RKO (cell line): ENCODE measurements around the gene DKKL1.

Experiments
- DNase-seq: peaks from one replicate; pipeline ENCODE4 v3.0.0-alpha.2; 2016; ENCODE audit warnings: low spot score

DKKL1 gene

DNA sequence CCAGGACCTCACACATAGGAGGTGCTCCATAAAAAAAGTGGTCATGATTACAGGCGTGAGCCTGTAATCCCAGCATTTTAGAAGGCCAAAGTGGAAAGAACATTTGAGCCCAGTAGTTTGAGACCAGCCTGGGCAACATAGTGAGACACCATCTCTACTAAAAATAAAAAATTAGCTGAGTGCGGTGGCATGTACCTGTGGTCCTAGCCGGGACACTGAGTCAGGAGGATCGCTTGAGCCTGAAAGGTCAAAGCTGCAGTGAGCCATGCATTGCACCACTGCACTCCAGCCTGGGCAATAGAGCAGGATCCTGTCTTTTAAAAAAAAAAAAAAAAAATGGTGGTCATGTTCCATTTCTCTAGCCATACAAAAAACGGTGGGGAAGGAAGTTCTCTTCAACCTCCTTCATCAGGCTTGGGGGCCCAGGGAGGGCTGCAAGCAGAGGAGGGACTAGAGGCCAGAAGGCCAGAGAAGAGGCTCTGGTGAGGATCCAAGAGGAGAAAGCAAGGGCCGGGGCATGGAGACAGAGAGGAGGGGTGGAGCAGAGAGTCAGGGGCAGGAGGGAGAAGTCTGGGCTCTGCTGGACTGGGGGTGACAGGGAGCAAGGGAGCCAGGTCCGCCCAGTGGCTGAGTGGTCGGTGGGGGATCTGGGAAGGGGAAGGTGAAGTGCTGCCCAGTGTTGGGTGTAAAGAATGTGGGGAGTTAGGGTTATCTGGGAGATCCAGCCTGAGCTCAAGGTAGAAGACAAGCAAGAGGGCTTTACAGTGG is 33.2 kb downstream of the DKKL1 start:
- DNase-seq: no peak

DNA sequence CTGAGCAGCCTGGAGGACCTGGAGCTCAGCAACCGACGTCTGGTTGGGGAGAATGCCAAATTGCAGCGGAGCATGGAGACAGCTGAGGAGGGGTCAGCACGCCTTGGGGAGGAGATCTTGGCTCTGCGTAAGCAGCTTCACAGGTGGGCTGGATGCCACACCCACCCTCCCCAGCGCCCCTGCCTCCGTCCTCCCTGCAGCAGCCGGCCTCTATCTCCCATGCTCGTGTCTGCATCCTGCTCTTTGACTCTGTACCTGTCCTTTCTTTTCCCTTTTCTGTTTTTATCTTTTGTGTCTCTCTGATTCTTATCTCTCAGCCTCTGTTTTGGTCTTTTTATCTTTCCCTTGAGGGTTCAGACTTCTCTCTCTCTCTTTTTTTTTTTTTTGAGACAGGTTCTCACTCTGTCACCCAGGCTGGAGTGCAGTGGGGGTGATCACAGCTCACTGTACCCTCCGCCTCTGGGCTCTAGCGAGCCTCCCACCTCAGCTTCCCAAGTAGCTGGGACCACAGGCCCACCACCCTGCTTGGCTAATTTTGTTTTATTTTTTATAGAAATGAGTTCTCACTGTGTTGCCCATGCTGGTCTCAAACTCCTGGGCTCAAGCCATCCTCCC is 34.4 kb downstream of the DKKL1 start:
- no peak for DNase-seq

DNA sequence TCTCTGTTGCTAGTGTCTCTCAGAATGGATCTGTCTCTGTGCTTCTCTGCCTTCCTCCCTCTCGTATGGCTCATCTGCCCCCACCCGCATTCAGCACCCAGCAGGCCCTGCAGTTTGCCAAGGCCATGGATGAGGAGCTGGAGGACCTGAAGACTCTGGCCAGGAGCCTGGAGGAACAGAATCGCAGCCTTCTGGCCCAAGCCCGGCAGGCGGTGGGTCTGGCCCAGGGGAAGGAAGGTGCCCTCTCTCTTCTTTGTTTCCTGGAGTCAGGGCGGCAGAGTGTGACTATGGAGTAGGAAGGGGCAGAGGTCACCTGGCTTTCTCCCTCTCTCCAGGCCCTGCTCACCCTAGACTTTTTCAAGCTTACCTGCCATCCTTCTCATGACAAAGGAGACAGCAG is 35.3 kb downstream of the DKKL1 start:
- no peak for DNase-seq

DNA sequence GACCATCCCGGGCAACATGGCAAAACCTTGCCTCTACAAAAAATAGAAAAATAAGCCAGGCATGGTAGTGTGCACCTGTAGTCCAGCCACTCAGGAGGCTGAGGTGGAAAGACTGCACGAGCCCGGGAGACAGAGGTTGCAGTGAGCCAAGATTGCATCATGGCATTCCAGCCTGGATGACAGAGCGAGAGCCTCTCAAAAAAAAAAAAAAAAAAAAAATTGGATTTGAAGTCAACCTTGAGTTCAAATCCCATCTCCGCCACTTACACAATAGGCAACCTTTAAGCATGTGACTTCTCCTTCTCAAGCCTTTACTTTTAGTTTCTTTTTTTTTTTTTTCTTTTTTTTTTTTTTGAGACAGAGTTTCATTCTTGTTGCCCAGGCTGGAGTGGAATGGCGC is 36.4 kb downstream of the DKKL1 start:
- no peak for DNase-seq

DNA sequence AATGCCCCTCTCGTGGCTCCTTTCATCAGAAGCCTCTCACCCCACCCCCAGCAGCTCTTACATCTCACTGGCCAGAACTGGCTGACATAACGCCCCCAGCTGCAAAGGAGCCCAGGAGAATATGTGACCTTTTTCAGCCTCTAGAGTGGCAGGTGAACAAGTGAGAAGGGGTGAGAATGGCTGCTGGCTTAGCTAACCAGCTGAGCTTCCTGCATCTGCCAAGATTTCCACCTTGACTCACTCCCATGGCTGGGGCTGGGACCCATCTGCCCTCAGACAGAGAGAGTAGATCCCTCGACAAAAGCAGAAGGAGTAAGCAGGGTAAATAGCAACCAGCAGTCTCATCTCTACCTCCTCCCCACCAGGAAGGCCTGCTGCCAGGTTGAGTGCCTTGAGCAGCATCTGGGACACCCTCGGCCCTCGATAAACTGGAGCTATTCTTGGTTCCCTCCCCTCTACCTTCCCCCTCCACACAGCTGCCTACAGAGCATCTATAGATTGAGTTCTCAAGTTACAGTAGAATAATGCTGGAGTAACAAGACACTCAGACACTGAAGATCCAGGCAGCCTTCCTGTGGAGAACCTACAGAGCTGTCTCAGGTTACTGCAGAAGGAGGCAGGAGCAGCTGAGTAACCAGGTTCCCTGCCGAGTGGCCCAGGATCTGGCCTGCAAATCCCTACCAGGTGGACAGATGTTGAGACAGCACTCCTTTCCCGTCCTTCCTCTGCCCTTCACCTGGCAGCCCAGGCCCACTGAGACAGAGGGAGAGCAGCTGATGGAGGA is 39.9 kb downstream of the DKKL1 start:
- no peak for DNase-seq

DNA sequence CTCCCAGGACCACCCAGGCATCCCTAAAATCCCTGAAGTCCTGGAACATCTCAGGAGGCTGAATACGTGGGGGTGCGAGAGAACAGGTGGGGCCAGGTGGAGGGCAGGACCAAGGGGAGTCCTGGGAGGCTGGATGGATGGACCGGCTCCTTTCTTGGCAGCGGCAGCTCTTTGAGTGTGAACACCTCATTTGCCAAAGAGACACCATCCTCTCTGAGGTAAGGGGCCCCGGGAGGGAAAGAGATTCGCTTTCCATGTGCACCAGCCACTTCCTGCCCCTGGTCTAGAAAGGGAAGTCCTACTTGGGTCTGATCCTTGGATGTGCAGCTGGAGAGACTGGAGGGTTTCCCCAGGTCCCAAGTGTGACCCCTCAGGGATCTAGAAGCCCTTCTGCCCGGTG is 43.4 kb downstream of the DKKL1 start:
- no peak for DNase-seq

DNA sequence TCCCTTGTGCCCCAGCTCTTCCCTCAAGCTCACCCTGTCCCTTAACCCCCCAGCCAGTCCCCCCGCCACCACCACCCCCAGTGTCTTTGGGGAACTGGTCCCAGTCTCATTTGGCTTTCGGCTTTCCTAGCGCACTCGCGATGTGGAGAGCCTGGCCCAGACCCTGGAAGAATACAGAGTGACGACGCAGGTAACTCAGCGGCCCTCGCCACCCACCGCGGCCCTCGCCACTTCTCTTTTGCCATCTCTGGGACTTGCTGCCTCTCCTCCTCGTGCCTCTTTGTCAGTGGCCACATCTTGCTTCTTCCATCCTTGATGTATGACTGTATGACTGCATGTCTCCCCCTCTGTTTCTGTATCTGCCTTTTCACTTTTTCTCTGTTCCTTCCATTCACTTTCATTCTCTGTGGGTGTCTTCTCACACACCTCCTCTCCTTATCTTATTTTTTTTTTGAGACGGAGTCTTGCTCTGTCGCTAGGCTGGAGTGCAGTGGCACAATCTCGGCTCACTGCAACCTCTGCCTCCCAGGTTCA is 43.9 kb downstream of the DKKL1 start:
- no peak for DNase-seq

DNA sequence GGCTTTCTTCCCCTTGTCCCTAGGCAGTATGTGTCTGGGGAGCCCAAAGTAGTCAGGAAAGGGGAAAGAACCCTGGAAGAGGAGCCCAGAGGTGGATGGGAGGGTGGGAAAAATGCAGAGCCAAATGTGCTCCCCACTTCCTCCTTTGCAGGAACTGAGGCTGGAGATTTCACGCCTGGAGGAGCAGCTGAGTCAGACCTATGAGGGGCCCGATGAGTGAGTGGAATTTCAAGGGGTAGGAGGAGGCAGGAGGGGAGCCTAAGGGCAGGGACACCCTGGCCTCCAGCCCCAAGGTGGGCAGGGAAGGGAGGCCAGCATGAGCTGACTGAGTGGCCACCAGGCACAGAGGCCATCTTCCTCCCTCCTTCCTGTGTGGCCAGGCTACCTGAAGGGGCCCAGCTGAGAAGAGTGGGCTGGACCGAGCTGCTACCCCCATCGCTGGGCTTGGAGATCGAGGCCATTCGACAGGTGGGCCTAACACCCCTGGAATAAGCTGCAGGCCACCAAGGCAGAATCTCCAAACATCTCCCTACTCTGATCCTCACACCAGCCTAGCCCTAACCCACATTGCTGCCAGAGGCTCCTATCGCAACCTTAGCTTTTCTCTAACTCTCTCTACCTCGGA is 45.3 kb downstream of the DKKL1 start:
- DNase-seq: no peak

DNA sequence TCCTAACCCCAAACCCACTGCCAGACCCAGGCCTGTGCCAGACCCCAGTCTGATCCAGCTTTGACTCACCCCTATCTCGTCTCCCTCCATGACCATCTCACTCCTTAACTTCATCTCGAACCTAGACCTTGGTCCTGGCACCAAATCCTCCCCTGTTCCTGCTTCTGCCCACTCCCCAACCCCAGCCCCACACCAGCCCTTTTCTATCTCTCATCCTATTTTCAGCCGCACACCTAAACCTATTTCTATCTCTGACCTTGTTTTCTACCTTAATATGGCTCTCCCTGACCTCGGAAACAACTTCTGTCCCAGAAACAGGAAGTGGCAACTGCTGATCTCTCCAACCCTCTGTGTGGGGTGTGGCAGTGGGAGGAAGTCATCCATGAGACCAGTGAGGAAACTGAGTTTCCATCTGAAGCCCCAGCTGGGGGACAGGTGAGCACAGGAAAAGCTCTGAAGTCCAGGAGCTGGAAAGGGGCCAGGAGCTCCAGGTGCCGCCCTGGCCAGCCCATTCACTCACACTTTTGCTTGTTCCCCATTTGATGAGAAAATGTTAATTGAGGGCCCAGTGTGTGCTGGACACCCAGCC is 45.9 kb downstream of the DKKL1 start:
- DNase-seq: no peak

DNA sequence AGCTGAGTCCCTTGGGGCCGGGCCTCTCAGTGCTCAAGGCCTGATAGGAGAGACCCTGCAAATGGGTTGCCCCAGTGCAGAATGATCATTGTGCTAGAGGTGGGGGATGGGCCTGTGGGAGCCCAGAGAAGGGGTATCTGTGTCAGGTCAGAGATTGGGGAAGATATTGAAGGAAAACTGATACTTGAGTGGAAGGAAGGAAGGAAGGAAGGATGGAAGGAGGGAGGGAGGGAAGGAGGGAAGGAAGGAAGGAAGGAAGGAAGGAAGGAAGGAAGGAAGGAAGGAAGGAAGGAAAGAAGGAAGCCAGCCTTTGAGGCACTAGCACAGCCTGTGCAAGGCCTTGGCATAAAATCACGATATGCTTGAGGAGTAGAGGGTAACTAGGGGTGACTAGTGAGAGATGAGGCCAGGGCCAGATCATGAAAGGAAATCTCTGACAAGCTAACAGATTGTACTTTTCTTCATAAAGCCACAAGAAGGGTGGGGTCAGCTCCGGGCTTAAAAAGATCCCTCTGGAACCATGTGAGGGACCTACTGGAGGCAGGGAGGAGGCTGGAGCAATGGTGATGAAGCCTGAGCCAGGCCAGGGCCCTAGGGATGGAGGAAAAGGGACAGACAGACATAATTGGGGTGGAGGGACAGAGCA is 48.1 kb downstream of the DKKL1 start:
- no peak for DNase-seq

DNA sequence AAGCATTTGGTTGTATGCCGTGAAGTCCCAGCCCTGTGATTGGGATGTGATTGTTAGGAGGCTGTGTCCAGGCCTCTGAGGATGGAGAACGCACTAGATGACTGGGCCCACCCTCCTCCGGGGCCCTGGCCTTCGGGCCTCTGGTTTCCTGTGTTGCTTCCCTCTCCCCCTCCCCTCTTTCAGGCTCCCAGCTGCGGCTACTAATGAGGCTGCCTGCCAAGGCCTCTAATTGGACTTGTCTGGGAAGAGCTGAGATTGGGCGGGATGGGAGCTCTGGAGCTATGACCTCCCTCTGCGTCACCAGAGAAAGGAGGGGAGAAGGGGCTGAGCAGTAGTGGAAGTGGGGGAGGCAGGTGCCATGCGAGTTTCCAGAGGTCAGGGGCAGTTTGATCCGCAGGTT is 49.7 kb downstream of the DKKL1 start:
- DNase-seq: no peak

DNA sequence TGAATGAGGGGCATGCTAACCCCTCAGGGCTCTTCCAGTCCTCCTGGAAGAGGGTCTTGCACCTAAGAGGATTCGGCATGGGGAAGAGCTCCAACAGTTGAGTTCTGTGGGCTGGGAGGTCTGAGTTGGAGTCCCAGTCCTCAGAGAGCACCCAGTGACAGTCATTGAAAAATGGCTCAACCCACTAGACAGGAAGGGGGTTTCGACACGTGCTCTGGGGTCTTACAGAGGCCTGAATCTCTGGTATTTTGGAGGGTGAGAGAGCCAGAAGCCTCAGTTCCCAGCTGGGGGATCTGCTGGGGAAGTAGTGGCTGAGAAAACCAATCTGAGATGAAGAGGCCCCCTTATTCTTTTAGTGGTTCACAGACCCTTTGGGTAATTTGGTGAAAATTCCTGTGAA is 50.6 kb downstream of the DKKL1 start:
- DNase-seq: no peak

DNA sequence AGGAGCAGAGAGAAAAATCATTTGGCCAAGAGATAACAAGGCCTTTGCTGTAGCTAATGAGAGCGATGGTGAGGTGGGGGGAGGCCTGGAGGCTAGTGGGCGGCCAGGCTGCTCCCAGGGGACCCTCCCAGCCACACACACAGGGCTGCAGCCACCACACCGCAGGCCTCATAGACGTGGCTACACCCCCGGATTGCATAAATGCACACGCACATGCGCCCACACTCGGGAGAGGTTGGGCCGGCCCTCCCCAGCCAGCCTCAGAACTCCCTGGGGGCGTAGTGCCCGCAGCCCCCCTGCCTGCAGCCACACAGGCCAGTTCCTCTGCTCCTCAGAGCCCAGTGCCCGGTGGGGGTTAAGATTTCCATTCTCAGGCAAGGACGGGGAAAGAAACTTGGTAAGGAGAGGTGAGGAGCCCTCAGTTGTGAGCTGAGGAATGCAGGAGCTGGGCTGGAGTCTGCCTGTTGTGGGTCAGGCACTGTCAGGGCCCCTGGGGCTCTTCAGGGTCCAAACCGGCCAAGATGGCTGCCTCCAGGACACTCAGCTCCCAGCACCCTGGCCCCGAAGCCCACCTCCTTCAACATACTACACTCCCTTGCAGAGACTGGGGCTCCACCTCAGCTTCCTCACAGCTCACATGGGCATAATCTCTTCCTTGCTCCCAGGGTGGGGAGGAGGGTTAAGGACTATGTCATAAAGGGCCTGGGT is 51.6 kb downstream of the DKKL1 start:
- DNase-seq: no peak

DNA sequence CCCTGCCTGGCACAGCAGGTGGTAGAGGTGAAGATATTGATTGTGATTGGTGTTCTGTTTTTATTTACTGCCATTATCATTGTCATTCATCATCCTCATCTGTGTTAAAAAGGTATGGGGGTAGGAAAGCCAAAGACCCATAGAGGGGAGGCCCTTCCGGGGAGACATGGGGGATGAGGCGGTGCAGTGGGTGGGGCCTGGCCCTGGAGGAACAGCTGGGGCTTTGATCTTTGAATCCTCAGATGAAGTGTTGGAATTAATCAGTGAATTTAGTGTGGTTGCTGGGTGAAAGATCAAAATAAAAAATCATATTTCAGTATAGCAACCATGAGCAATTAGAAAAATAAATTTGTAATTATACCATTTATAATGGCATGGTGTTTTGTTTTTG is 52.1 kb downstream of the DKKL1 start:
- DNase-seq: no peak

DNA sequence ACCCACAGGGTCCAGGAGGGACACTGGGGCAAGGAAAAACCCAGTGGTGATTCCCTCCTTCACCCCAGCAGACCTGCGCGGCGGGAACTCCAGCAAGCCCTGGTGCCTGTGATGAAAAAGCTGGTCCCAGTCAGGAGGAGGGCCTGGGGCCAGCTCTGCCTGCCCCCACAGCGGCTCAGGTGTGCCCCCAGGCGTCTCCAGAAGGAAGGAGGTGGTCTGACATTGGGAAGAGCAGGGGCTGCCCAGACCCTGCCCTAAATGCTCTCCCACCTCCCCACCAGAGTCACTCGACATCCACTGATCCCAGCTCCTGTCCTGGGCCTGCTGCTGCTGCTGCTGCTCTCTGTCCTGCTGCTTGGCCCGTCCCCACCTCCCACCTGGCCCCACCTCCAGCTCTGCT is 53.4 kb downstream of the DKKL1 start:
- no peak for DNase-seq

DNA sequence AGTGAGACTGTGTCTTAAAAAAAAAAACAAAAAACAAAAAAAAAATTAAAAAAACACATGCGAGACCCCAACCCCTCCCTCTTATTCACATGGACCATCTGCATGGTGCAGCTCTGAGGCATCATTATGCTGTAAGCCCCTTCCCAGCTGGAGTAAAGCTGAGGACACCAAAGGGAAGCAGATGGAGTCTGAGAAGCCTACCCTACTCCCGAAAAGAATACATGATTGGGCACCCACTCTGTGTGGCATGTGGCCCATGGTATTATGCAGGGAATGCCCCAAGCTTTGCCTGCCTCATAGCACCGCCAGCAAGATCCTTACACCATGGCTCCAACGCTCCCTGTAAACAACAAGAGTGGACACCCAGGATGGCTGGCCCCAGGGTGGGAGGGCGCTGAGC is 54.8 kb downstream of the DKKL1 start:
- DNase-seq: no peak

DNA sequence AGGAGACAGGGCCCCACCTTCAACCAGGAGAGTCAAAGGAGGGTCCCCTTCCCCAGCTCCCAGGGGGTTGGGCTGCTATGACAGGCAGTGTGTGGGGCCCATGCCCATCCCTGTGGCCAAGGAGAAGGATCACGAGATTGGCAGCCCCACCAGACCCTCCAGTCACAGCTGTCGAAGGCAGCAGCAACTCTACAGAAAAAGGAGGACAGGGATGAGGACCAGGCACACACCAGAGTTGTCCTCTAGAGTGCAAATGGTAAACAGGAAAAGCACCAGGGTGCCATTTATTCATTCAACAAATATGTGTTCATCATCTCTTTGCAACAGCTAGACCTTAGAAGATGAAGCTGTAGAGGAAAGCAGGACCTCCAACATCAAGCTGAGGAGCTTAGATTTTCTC is 55.5 kb downstream of the DKKL1 start:
- DNase-seq: no peak

DNA sequence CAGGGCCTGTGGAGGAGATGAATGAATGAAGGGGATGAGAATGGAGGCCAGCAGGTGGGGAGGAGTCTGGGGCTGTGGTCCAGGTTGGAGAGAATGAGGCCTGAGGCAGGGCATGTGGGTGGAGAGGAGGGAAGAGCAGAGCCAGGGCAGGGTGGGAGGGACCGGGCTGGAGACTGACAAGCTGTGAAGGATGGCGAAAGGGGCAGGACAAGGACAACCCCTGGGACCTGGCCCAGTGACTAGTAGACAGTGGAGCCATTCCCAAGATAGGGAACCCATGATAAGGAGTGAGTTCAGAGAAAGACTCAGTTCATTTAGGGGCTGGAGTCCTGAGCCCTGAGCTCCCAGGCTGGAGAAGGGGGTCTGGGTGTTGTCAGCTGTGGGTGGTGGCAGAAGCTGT is 56.5 kb downstream of the DKKL1 start:
- DNase-seq: no peak

DNA sequence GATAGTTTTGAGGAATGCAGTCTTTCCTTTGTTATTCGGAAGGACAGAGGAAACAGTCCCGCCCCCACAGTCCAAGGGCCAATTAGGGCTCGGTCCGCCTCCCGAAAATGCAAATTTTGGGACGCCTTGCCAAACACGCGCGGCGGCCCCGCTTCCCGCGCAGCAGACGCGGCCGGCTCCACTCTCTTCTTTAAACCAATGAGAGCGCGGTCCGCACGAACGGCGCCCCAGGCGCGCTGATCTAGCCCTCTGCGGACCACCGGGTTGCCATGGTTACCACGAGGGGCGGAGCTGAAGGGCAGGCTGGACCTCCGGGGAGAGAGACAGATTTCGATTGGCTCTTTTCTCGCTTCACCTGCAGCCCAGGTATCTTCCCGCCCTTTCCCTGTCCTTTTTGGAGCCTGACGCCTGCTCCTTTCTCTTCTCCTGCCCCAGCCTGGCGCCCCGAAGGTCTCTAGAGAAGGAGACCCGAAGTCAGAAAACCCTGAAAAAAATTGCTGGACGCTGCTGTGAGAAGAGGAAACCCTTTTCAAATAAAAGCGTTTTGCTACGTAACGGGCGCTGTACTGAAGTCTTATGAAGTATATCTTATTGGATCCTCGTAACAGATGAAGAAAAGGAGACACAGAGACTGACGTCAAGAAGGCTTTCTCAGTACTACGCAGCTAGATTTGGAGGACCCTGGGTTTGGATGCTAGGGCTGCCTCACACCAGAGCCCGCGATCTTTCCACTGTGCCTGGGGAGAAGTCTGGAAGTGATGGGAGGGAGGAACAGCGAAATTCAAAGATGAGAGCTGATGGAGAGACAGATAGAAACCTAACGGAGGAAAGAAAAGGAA is 57.6 kb downstream of the DKKL1 start:
- DNase-seq: no peak

DNA sequence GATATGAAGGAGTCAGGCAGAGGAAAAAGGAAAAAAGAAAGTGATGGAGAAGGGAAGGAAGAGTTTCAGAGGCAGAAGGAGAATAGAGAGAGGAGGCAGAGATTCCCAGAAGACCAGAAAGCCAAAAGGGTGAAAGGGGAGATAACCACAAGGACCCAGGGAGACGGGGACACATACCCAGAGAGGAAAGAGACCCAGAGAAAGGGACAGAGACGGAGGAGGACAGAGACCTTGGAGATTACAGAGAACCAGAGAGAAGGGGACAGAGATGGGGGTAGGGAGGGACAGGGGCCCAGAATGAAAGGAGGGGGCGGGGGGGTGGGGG is 58.2 kb downstream of the DKKL1 start:
- DNase-seq: no peak
